Measurements from ENCODE around the gene ROM1. TPM values are rescaled to one million over a fixed set of nuclear protein-coding genes. Genes with fewer than 3 reads are reported as not detected.
"Not testable (repeated sequence)": the region's sequence is repeated elsewhere in the genome, so short reads cannot be mapped to it uniquely, and the experiment has no call there.

ROM1 gene
- total RNA-seq, 1 donor from 2014 or later = 11.1 TPM

- DNase-seq (ENCODE audit: low read depth, low spot score) = no peak
These were observed 2.7 kb upstream of the ROM1 start for GRCh38 chr11:62610403-62610802.

GRCh38 chr11:62610814-62611704 lies 2.0 kb upstream of the ROM1 start:
- DNase-seq (ENCODE audit: low read depth, low spot score) = no peak

- no peak for DNase-seq (ENCODE audit: low read depth, low spot score)
These were observed 1.2 kb upstream of the ROM1 start for GRCh38 chr11:62611705-62612365.

- DNase-seq (ENCODE audit: low read depth, low spot score) = no peak
These were observed 278 bp downstream of the ROM1 start for GRCh38 chr11:62613291-62613778.

GRCh38 chr11:62614275-62614674 lies 1.2 kb downstream of the ROM1 start:
- no peak for DNase-seq (ENCODE audit: low read depth, low spot score)

- no peak for DNase-seq (ENCODE audit: low read depth, low spot score)
These were observed 2.5 kb downstream of the ROM1 start for GRCh38 chr11:62615521-62615920.

- DNase-seq (ENCODE audit: low read depth, low spot score) = not testable (repeated sequence)
These were observed 3.9 kb downstream of the ROM1 start for GRCh38 chr11:62616957-62617356.

- no peak for DNase-seq (ENCODE audit: low read depth, low spot score)
These were observed 8.0 kb downstream of the ROM1 start for GRCh38 chr11:62621027-62621566.

- DNase-seq (ENCODE audit: low read depth, low spot score) = peak; percentile 88
These were observed 8.8 kb downstream of the ROM1 start, which contains the start of gene B3GAT3 for GRCh38 chr11:62621567-62622470. TSS of gene B3GAT3 (minus strand) at chr11:62621986. CDS start at chr11:62621947, 39 bp downstream.

GRCh38 chr11:62622476-62623089 lies 9.5 kb downstream of the ROM1 start:
- no peak for DNase-seq (ENCODE audit: low read depth, low spot score)

- no peak for DNase-seq (ENCODE audit: low read depth, low spot score)
These were observed 14.7 kb downstream of the ROM1 start for GRCh38 chr11:62627713-62628112.

- no peak for DNase-seq (ENCODE audit: low read depth, low spot score)
These were observed 19.4 kb downstream of the ROM1 start for GRCh38 chr11:62632492-62632891.

GRCh38 chr11:62644220-62644619 lies 31.2 kb downstream of the ROM1 start:
- no peak for DNase-seq (ENCODE audit: low read depth, low spot score)

- no peak for DNase-seq (ENCODE audit: low read depth, low spot score)
These were observed 32.6 kb downstream of the ROM1 start for GRCh38 chr11:62645671-62645945.

- peak; percentile 92 for DNase-seq (ENCODE audit: low read depth, low spot score)
These were observed 33.1 kb downstream of the ROM1 start, which contains the start of gene GANAB for GRCh38 chr11:62645946-62646824. TSS of gene GANAB (minus strand) at chr11:62646613. CDS start at chr11:62646599, 14 bp downstream.

GRCh38 chr11:62646825-62647608 lies 34.0 kb downstream of the ROM1 start:
- DNase-seq (ENCODE audit: low read depth, low spot score) = no peak

GRCh38 chr11:62647609-62648005 lies 34.5 kb downstream of the ROM1 start:
- no peak for DNase-seq (ENCODE audit: low read depth, low spot score)

- DNase-seq (ENCODE audit: low read depth, low spot score) = no peak
These were observed 35.3 kb downstream of the ROM1 start for GRCh38 chr11:62648185-62648966.

Data from pulmonary artery endothelial cell (primary cell).